ENCODE results near the gene JAKMIP3. TPM values are rescaled to one million over a fixed set of nuclear protein-coding genes. Genes with fewer than 3 reads are reported as not detected.

The JAKMIP3 gene
- total RNA-seq, 2 experiments from 2014 or later: 0.28 to 0.36 TPM

DNA sequence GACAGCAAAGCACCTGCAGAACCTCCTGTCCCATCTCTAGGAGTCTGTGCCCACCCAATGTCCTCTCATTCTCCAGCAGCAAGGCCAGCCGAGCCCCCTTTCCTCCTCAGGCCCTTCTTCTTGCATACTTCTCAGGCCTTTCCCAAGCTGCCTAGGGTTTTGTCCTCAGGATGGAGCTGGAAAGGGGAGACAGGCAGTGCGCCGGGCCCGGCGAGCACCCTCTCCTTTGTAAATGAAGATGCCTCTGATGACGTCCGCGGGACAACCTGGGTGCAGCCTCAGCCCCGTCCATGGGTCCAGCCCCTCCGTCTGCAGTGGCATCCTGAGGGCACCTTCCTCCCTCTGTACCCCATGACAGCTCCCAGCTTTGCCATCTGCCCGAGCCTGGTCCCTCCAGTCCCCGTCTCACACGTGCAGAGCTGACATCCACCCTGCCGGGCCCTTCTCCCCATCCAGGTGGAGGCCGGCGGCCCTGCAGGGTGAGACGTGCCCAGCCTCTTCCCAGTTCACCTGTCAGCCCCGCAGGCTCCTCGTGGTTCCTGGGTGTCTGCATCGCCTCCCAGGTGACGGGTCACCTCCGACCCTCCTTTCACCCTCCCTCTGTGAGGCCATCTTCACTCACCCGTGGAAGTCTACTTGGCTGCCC, 36.4 kb downstream of the JAKMIP3 start:
- Mint-ChIP-seq H3K9me3 (no peaks in the 10 kb centered on the region), H3K4me3 (no peak overlapping the region), H3K4me1 (ENCODE audit: low read depth) (no peaks in the 10 kb centered on the region), H3K27me3 (peaks cover 17% of the 10 kb centered on the region), H3K27ac (no peak overlapping the region), H3K36me3 (ENCODE audit: low read depth) (no peaks in the 10 kb centered on the region)
- DNase-seq: no peak
- Histone ChIP-seq H3K4me3 (ENCODE audit: low read length) (no peak overlapping the region), H3K9me3 (ENCODE audit: control insufficient read depth in 1 of 2, insufficient read depth in 1 of 2, low read length in 2 of 2) (peaks cover 0 to 10% of the 10 kb centered on the region in 2 experiments), H3K27me3 (ENCODE audit: control insufficient read depth in 1 of 2, insufficient read depth in 2 of 2, low read length in 2 of 2) (no peaks in the 10 kb centered on the region), H3K36me3 (ENCODE audit: insufficient read depth, low read length) (no peaks in the 10 kb centered on the region), H3K4me1 (ENCODE audit: insufficient read depth, low read length) (no peaks in the 10 kb centered on the region), H3K27ac (ENCODE audit: low read depth in 1 of 2, low read length in 2 of 2) (no peak overlapping the region)
- TF ChIP-seq, protein P1, sequence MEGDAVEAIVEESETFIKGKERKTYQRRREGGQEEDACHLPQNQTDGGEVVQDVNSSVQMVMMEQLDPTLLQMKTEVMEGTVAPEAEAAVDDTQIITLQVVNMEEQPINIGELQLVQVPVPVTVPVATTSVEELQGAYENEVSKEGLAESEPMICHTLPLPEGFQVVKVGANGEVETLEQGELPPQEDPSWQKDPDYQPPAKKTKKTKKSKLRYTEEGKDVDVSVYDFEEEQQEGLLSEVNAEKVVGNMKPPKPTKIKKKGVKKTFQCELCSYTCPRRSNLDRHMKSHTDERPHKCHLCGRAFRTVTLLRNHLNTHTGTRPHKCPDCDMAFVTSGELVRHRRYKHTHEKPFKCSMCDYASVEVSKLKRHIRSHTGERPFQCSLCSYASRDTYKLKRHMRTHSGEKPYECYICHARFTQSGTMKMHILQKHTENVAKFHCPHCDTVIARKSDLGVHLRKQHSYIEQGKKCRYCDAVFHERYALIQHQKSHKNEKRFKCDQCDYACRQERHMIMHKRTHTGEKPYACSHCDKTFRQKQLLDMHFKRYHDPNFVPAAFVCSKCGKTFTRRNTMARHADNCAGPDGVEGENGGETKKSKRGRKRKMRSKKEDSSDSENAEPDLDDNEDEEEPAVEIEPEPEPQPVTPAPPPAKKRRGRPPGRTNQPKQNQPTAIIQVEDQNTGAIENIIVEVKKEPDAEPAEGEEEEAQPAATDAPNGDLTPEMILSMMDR (IDR thresholded peaks at IDR 0.05): no peak
- POLR2A ChIA-PET: no interaction called here
- intact Hi-C loops (cut with DNase I, micrococcal nuclease): no loop called here
- no peak for ATAC-seq (ENCODE audit: poor library complexity)
- CTCF ChIA-PET: no interaction called here

DNA sequence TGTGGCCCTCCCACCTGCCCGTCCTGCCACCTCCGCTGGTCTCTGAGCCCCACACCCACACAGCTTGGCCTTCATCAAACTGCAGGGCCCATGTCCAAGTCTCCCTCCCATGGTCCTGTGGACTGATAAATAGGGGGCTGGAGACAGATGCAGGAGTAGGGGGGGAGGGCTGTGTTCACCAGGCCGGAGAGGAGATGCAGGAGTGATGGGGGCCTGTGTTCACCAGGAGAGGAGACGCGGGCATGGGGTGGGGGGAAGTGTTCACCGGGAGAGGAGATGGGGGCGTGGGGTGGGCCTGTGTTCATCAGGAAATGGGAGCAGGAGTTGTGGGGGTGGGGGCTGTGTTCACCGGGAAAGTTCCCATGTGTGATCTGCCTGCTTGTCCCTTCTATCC, 37.0 kb downstream of the JAKMIP3 start:
- ChIA-PET CTCF (no interaction called here), POLR2A (no interaction called here)
- Mint-ChIP-seq H3K27me3 (peaks cover 17% of the 10 kb centered on the region), H3K4me1 (ENCODE audit: low read depth) (no peaks in the 10 kb centered on the region), H3K36me3 (ENCODE audit: low read depth) (no peaks in the 10 kb centered on the region), H3K4me3 (no peak overlapping the region), H3K27ac (no peak overlapping the region), H3K9me3 (no peaks in the 10 kb centered on the region)
- DNase-seq (no peak), ATAC-seq (ENCODE audit: poor library complexity) (no peak)
- H3K27ac ChIP-seq (ENCODE audit: low read depth in 1 of 2, low read length in 2 of 2): no peak overlapping the region
- no peaks in the 10 kb centered on the region for H3K36me3 ChIP-seq (ENCODE audit: insufficient read depth, low read length)
- no peaks in the 10 kb centered on the region for H3K4me1 ChIP-seq (ENCODE audit: insufficient read depth, low read length)
- TF ChIP-seq, protein P1 (IDR thresholded peaks at IDR 0.05): no peak
- H3K4me3 ChIP-seq (ENCODE audit: low read length): no peak overlapping the region
- intact Hi-C loops (cut with DNase I, micrococcal nuclease): no loop called here
- H3K9me3 ChIP-seq (ENCODE audit: control insufficient read depth in 1 of 2, insufficient read depth in 1 of 2, low read length in 2 of 2): peaks cover 0 to 10% of the 10 kb centered on the region in 2 experiments
- no peaks in the 10 kb centered on the region for H3K27me3 ChIP-seq (ENCODE audit: control insufficient read depth in 1 of 2, insufficient read depth in 2 of 2, low read length in 2 of 2)

DNA sequence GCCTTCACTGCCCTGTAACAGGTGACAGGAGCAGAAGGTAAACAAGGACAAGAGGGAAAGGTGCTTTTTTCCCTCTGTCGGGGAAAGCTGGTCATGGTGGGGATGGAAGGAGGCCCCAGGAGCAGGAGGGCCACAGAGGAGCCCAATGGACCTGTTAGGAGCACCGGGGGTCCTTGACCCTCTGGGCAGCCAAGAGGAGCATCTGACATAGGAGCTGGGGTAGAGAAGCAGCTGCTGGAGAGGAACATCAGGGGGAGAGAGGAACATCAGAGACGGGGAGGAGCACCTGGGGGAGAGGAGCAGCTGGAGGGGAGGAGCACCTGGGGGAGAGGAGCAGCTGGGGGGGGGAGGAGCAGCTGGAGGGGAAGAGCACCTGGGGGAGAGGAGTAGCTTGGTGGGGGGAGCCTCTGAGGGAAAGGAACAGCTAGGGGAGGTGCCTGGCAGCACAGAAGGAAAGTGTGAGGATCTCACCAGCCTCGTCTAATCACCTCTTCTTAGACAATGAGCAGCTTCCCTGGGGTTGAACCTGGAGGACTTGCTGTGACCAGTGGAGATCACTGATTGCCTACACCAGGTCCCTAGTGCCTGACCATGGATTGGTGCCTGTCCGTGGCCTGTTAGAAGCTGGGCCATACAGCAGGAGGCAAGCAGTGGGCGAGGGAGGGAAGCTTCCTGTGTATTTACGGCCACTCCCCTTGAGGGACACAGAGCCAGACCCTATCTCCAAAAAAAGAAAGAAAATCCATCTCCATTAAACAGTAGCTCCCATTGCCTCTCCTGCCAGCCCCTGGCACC, 37.6 kb downstream of the JAKMIP3 start:
- Histone ChIP-seq H3K4me3 (ENCODE audit: low read length) (no peak overlapping the region), H3K27me3 (ENCODE audit: control insufficient read depth in 1 of 2, insufficient read depth in 2 of 2, low read length in 2 of 2) (no peaks in the 10 kb centered on the region), H3K9me3 (ENCODE audit: control insufficient read depth in 1 of 2, insufficient read depth in 1 of 2, low read length in 2 of 2) (peaks cover 0 to 10% of the 10 kb centered on the region in 2 experiments), H3K36me3 (ENCODE audit: insufficient read depth, low read length) (no peaks in the 10 kb centered on the region), H3K4me1 (ENCODE audit: insufficient read depth, low read length) (no peaks in the 10 kb centered on the region), H3K27ac (ENCODE audit: low read depth in 1 of 2, low read length in 2 of 2) (no peak overlapping the region)
- Mint-ChIP-seq H3K4me1 (ENCODE audit: low read depth) (no peaks in the 10 kb centered on the region), H3K9me3 (no peaks in the 10 kb centered on the region), H3K4me3 (no peak overlapping the region), H3K27me3 (peaks cover 13% of the 10 kb centered on the region), H3K27ac (no peak overlapping the region), H3K36me3 (ENCODE audit: low read depth) (no peaks in the 10 kb centered on the region)
- intact Hi-C loops (cut with DNase I, micrococcal nuclease): no loop called here
- ChIA-PET POLR2A (no interaction called here), CTCF (no interaction called here)
- DNase-seq: peak in 1 of 14 experiments; percentile 1
- TF ChIP-seq, protein P1 (IDR thresholded peaks at IDR 0.05): no peak
- ATAC-seq (ENCODE audit: poor library complexity): no peak
